H1 (cell line): Measurements from ENCODE around the gene TMPRSS9. TPM values are rescaled to one million over a fixed set of nuclear protein-coding genes. Genes with fewer than 3 reads are reported as not detected.
"Not testable (repeated sequence)": the region's sequence is repeated elsewhere in the genome, so short reads cannot be mapped to it uniquely, and the experiment has no call there.

Source experiments
- CTCF ChIA-PET: fragments of 300-600 bp; sonication (Branson Sonifier 250); formaldehyde crosslinking; loops from one replicate; lab custom pipeline; 2021; ENCODE audit not compliant: partially characterized antibody; lab: Charles Lee
- POLR2A ChIA-PET: fragments of 300-600 bp; sonication (Branson Sonifier 250); formaldehyde crosslinking; loops from one replicate; lab custom pipeline; 2021; ENCODE audit warnings: inconsistent platforms; ENCODE audit not compliant: partially characterized antibody; lab: Charles Lee
- DNase-seq, 2 experiments: peaks; one replicate each; pipeline versions ENCODE4 v3.0.0 to v3.0.0-alpha.2; 2010 to 2022; ENCODE audit warnings: low spot score in 2 of 2, low read depth in 1 of 2, mixed read lengths in 1 of 2
- FAIRE-seq: peaks from 2 replicates; lab custom pipeline; 2011; peaks lifted over from hg19 to GRCh38; lab: Jason Lieb, UNC
- H2AFZ ChIP-seq: 2 replicates; pipeline ENCODE4 v1.8.1; 2012; ENCODE audit warnings: low read length, inconsistent platforms
- H2AK5ac ChIP-seq: 2 replicates; pipeline ENCODE4 v1.6.1; 2013; ENCODE audit warnings: low read depth, low read length
- H2BK120ac ChIP-seq: replicated peaks from 2 replicates; pipeline ENCODE3; 2013; ENCODE audit warnings: low read depth, low read length, inconsistent platforms
- H2BK12ac ChIP-seq: 2 replicates; pipeline ENCODE4 v1.6.1; 2013; ENCODE audit warnings: low read depth, low read length
- H2BK15ac ChIP-seq: 2 replicates; pipeline ENCODE4 v1.6.1; 2013; ENCODE audit warnings: low read length
- H2BK20ac ChIP-seq: 2 replicates; pipeline ENCODE4 v1.6.1; 2013; ENCODE audit warnings: low read length
- H2BK5ac ChIP-seq: 2 replicates; pipeline ENCODE4 v1.6.1; 2013; ENCODE audit warnings: low read depth, low read length
- H3K14ac ChIP-seq: 2 replicates; pipeline ENCODE4 v1.6.1; 2013; ENCODE audit warnings: inconsistent platforms; ENCODE audit not compliant: insufficient read length
- H3K18ac ChIP-seq: 2 replicates; pipeline ENCODE4 v1.6.1; 2013; ENCODE audit warnings: low read length; ENCODE audit errors: extremely low read depth
- H3K23ac ChIP-seq: 2 replicates; pipeline ENCODE4 v1.6.1; 2013; ENCODE audit warnings: inconsistent platforms; ENCODE audit not compliant: insufficient read length
- H3K23me2 ChIP-seq: 2 replicates; pipeline ENCODE4 v1.6.1; 2013; ENCODE audit warnings: low read depth, low read length
- H3K27ac ChIP-seq: 2 replicates; pipeline ENCODE4 v1.6.1; 2011; ENCODE audit warnings: low read depth, low read length, inconsistent platforms
- H3K27me3 ChIP-seq, 4 experiments: replicated peaks in 1 of 4; 1 replicate in 1 of 4; 2 replicates in 3 of 4; pipeline versions ENCODE4 v1.6.1 to v1.8.1; 2011 to 2013; ENCODE audit warnings: low read length in 3 of 4, mild to moderate bottlenecking in 3 of 4, inconsistent platforms in 2 of 4, mixed read lengths in 2 of 4, moderate library complexity in 1 of 4; ENCODE audit not compliant: control insufficient read depth in 3 of 4, insufficient read depth in 3 of 4; ENCODE audit errors: extremely low read depth in 1 of 4
- H3K36me3 ChIP-seq, 4 experiments: 2 replicates each; pipeline versions ENCODE4 v1.6.1 to v1.8.1; 2011 to 2013; ENCODE audit warnings: mild to moderate bottlenecking in 4 of 4, low read length in 3 of 4, moderate library complexity in 2 of 4, control low read depth in 1 of 4, inconsistent platforms in 1 of 4; ENCODE audit not compliant: insufficient read depth in 4 of 4, control insufficient read depth in 2 of 4
- H3K4ac ChIP-seq: replicated peaks from 2 replicates; pipeline ENCODE3; 2013; ENCODE audit warnings: low read length, low read depth, mixed read lengths, inconsistent platforms; ENCODE audit not compliant: insufficient read length
- H3K4me1 ChIP-seq, 4 experiments: replicated peaks in 1 of 4; 1 replicate in 1 of 4; 2 replicates in 3 of 4; pipeline versions ENCODE4 v1.6.1 to v1.8.1; 2011 to 2013; ENCODE audit warnings: low read length in 3 of 4, inconsistent platforms in 2 of 4, mixed read lengths in 1 of 4; ENCODE audit not compliant: insufficient read depth in 4 of 4, control insufficient read depth in 3 of 4
- H3K4me2 ChIP-seq, 2 experiments: 2 replicates each; pipeline versions ENCODE4 v1.6.1 to v1.8.1; 2011 to 2013; ENCODE audit warnings: low read depth in 2 of 2, low read length in 2 of 2, control low read depth in 1 of 2, inconsistent platforms in 1 of 2, mild to moderate bottlenecking in 1 of 2; ENCODE audit not compliant: insufficient read depth in 1 of 2
- H3K4me3 ChIP-seq, 4 experiments: fragments of 200-600, 300-600 bp in 1 of 4; sonication (generic), shearing (Covaris generic), sonication (Bioruptor Twin) in 1 of 4; 2 replicates each; pipeline versions ENCODE4 v1.5.1 to v1.8.1; 2011 to 2016; ENCODE audit warnings: low read length in 4 of 4, low read depth in 3 of 4, control low read depth in 2 of 4, inconsistent platforms in 2 of 4, mild to moderate bottlenecking in 2 of 4, mixed read lengths in 1 of 4, moderate library complexity in 1 of 4; ENCODE audit not compliant: insufficient read depth in 2 of 4; ENCODE audit errors: extremely low read depth in 1 of 4
- H3K56ac ChIP-seq: replicated peaks from 2 replicates; pipeline ENCODE3; 2013; ENCODE audit warnings: low read depth, mild to moderate bottlenecking, mixed read lengths, low read length, inconsistent platforms; ENCODE audit not compliant: insufficient read length
- H3K79me1 ChIP-seq: 2 replicates; pipeline ENCODE4 v1.6.1; 2013; ENCODE audit warnings: low read depth, low read length, control low read depth
- H3K79me2 ChIP-seq, 2 experiments: 2 replicates each; pipeline versions ENCODE4 v1.6.1 to v1.8.1; 2012 to 2013; ENCODE audit warnings: low read length in 2 of 2, mild to moderate bottlenecking in 2 of 2, inconsistent platforms in 1 of 2; ENCODE audit not compliant: insufficient read depth in 2 of 2, control insufficient read depth in 1 of 2
- H3K9ac ChIP-seq, 4 experiments: replicated peaks in 1 of 4; 1 replicate in 1 of 4; 2 replicates in 3 of 4; pipeline versions ENCODE4 v1.6.1 to v1.8.1; 2011 to 2013; ENCODE audit warnings: low read depth in 3 of 4, low read length in 3 of 4, control low read depth in 2 of 4, mild to moderate bottlenecking in 2 of 4, moderate library complexity in 2 of 4, inconsistent platforms in 1 of 4; ENCODE audit errors: extremely low read depth in 1 of 4
- H3K9me3 ChIP-seq, 2 experiments: 2 replicates each; pipeline versions ENCODE4 v1.6.1 to v1.8.1; 2012 to 2013; ENCODE audit warnings: mild to moderate bottlenecking in 2 of 2, moderate library complexity in 2 of 2, control low read depth in 1 of 2, inconsistent platforms in 1 of 2, low read depth in 1 of 2, low read length in 1 of 2, mixed read lengths in 1 of 2; ENCODE audit not compliant: insufficient read depth in 2 of 2
- H4K20me1 ChIP-seq, 2 experiments: replicated peaks in 1 of 2; 2 replicates each; pipeline versions ENCODE3 to v1.8.1; 2011 to 2013; ENCODE audit warnings: inconsistent platforms in 2 of 2, low read length in 2 of 2, mild to moderate bottlenecking in 1 of 2; ENCODE audit not compliant: insufficient read depth in 2 of 2, control insufficient read depth in 1 of 2
- H4K5ac ChIP-seq: 2 replicates; pipeline ENCODE4 v1.6.1; 2013; ENCODE audit warnings: low read length, low read depth, mixed read lengths, inconsistent platforms; ENCODE audit not compliant: insufficient read length
- H4K8ac ChIP-seq: 2 replicates; pipeline ENCODE4 v1.8.0; 2013; ENCODE audit warnings: mild to moderate bottlenecking, moderate library complexity, low read length, inconsistent platforms; ENCODE audit not compliant: insufficient read depth; ENCODE audit errors: extremely low read depth
- H4K91ac ChIP-seq: replicated peaks from 2 replicates; pipeline ENCODE3; 2013; ENCODE audit warnings: low read length, mixed read lengths, inconsistent platforms; ENCODE audit not compliant: insufficient read length
- WGBS, 2 experiments: shearing (Covaris generic) in 1 of 2; methylation state at CpG; one replicate each; pipeline versions ENCODE4 v1.1.6 to v1.1.7; 2013 to 2015; ENCODE audit warnings: low lambda C conversion rate in 2 of 2, mixed read lengths in 2 of 2, inconsistent platforms in 1 of 2, low coverage in 1 of 2, missing lambda C conversion rate in 1 of 2; ENCODE audit not compliant: insufficient replicate concordance in 2 of 2, insufficient coverage in 1 of 2, insufficient read length in 1 of 2; ENCODE audit errors: extremely low coverage in 1 of 2, missing lambda C conversion rate in 1 of 2; 5-methylcytosine and 5-hydroxymethylcytosine counted together
- polyA plus RNA-seq, 7 experiments: library from polyadenylated mRNA; depleted of rRNA in 3 of 7; stranded (reverse) in 5 of 7; unstranded in 2 of 7; fragments of >200 nt in 5 of 7; fragments of 200-250 nt in 2 of 7; gene quantifications; 1 replicate in 5 of 7; 2 replicates in 1 of 7; 4 replicates in 1 of 7; pipeline versions ENCODE4 v1.2.1 to v1.2.3, GENCODE V29; 2011 to 2013; ENCODE audit warnings: missing spikeins in 2 of 7, mixed read lengths in 2 of 7
- total RNA-seq: library from RNA; stranded (reverse); fragmentation: NEBNext Ultra II Directional; extraction: Animal tissue kit (Norgen Biotek cat#: 25700); gene quantifications from 2 replicates; pipeline ENCODE4 v1.2.1, GENCODE V29; 2021

Gene TMPRSS9
- total and polyA plus RNA-seq, 2 of the 8 experiments (the other 6 are each of a cell fraction or from before 2014, with no cell fraction given): 0.15 to 0.19 TPM

DNA sequence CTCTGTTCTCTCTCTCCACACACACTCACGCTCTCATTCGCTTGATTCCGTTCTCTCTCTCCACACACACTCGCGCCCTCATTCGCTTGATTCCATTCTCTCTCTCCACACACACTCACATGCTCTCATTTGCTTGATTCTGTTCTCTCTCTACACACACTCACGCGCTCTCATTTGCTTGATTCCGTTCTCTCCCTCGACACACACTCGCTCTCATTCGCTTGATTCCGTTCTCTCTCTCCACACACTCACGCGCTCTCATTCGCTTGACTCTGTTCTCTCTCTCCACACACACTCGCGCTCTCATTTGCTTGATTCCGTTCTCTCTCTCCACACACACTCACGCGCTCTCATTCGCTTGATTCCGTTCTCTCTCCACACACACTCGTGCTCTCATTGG lies 10.2 kb upstream of the TMPRSS9 start:
- H2AK5ac ChIP-seq, H2BK15ac ChIP-seq, DNase-seq, H3K27me3 ChIP-seq, H3K4me1 ChIP-seq, FAIRE-seq, H3K79me1 ChIP-seq, H2BK12ac ChIP-seq, H3K56ac ChIP-seq, H3K4ac ChIP-seq, H3K9me3 ChIP-seq, H2AFZ ChIP-seq, H3K9ac ChIP-seq, H3K23me2 ChIP-seq, H4K20me1 ChIP-seq, H4K5ac ChIP-seq, H2BK5ac ChIP-seq, H3K36me3 ChIP-seq, H3K79me2 ChIP-seq, H3K4me2 ChIP-seq, H3K23ac ChIP-seq, CTCF ChIA-PET, H2BK120ac ChIP-seq, H4K91ac ChIP-seq, H3K27ac ChIP-seq, H3K4me3 ChIP-seq, H3K14ac ChIP-seq, H3K18ac ChIP-seq, H2BK20ac ChIP-seq, H4K8ac ChIP-seq: not testable (repeated sequence)
- POLR2A ChIA-PET: interaction anchor here (1.1 kb wide), 1 partner anchor 13 kb away, joined by 3 read pairs; no protein-coding TSS in a partner anchor
- 87 to 100% methylated on average over 17 to 20 of the region's 24 CpGs for WGBS, 2 experiments
